GM23248 (cell line): Measurements from ENCODE around the gene SETBP1. TPM values are rescaled to one million over a fixed set of nuclear protein-coding genes. Genes with fewer than 3 reads are reported as not detected.

Source experiments
- DNase-seq: peaks from one replicate; pipeline ENCODE4 v3.0.0-alpha.2; 2015
- H2AFZ ChIP-seq: fragments of 200-600 bp; sonication (generic); 2 replicates; pipeline ENCODE4 v1.6.1; 2016; ENCODE audit warnings: antibody characterized with exemption
- H3F3A ChIP-seq: fragments of 200-600 bp; sonication (generic); 2 replicates; pipeline ENCODE4 v1.6.1; 2016; ENCODE audit warnings: mild to moderate bottlenecking, antibody characterized with exemption, mixed run types; ENCODE audit not compliant: insufficient read depth
- H3K27ac ChIP-seq: fragments of 200-600 bp; sonication (generic); 2 replicates; pipeline ENCODE4 v1.5.1; 2016; ENCODE audit warnings: mild to moderate bottlenecking
- H3K27me3 ChIP-seq: fragments of 200-600 bp; sonication (generic); replicated peaks from 2 replicates; pipeline ENCODE4 v1.6.1; 2016; ENCODE audit warnings: mild to moderate bottlenecking; ENCODE audit not compliant: insufficient read depth
- H3K36me3 ChIP-seq: fragments of 200-600 bp; sonication (generic); 2 replicates; pipeline ENCODE4 v1.6.1; 2016; ENCODE audit warnings: low read depth, mild to moderate bottlenecking
- H3K4me1 ChIP-seq: fragments of 200-600 bp; sonication (generic); 2 replicates; pipeline ENCODE4 v1.6.1; 2016; ENCODE audit warnings: mild to moderate bottlenecking; ENCODE audit not compliant: insufficient read depth
- H3K4me2 ChIP-seq: fragments of 200-600 bp; sonication (generic); one replicate; pipeline ENCODE4 v1.6.1; 2016; ENCODE audit warnings: mild to moderate bottlenecking; ENCODE audit not compliant: unreplicated experiment
- H3K4me3 ChIP-seq: fragments of 200-600 bp; sonication (generic); 2 replicates; pipeline ENCODE4 v1.5.1; 2016; ENCODE audit warnings: mild to moderate bottlenecking
- H3K79me2 ChIP-seq: fragments of 200-600 bp; sonication (generic); 2 replicates; pipeline ENCODE4 v1.6.1; 2016; ENCODE audit warnings: mild to moderate bottlenecking; ENCODE audit not compliant: insufficient read depth
- H3K9ac ChIP-seq: fragments of 200-600 bp; sonication (generic); 2 replicates; pipeline ENCODE4 v1.6.1; 2016; ENCODE audit warnings: mild to moderate bottlenecking
- H3K9me2 ChIP-seq: fragments of 200-600 bp; sonication (generic); 2 replicates; pipeline ENCODE4 v1.6.1; 2016; ENCODE audit warnings: mixed run types, mild to moderate bottlenecking, moderate library complexity; ENCODE audit not compliant: insufficient read depth
- H3K9me3 ChIP-seq: fragments of 200-600 bp; sonication (generic); one replicate; pipeline ENCODE4 v1.6.1; 2017; ENCODE audit warnings: low read depth
- H4K20me1 ChIP-seq: fragments of 200-600 bp; sonication (generic); 2 replicates; pipeline ENCODE4 v1.6.0; 2016; ENCODE audit not compliant: insufficient read depth
- EZH2 ChIP-seq: fragments of 200-600 bp; sonication (generic); IDR thresholded peaks from 2 replicates; pipeline ENCODE4 v1.6.1; 2018; ENCODE audit warnings: antibody characterized with exemption, mild to moderate bottlenecking; ENCODE audit not compliant: insufficient read depth, poor library complexity, severe bottlenecking
- EZH2phosphoT487 ChIP-seq: fragments of 200-600 bp; sonication (generic); IDR thresholded peaks from 2 replicates; pipeline ENCODE4 v1.6.1; 2018; ENCODE audit warnings: antibody characterized with exemption, moderate library complexity, mild to moderate bottlenecking, low read depth; ENCODE audit not compliant: insufficient read depth
- WGBS, 2 experiments: methylation state at CpG; one replicate each; pipeline ENCODE4 v1.1.6; 2015 to 2017; ENCODE audit warnings: low lambda C conversion rate in 2 of 2, low coverage in 1 of 2; ENCODE audit errors: missing lambda C conversion rate in 2 of 2; 5-methylcytosine and 5-hydroxymethylcytosine counted together
- in situ Hi-C: fragments of 300-500 bp; cut with MboI; formaldehyde crosslinking; loops from 2 replicates; pipeline ENCODE4 v1.15.0; 2020
- polyA plus RNA-seq: library from polyadenylated mRNA; unstranded; fragments of >200 nt; fragmentation: Nextera tagmentation; extraction: Ambion mirVana; gene quantifications from 2 replicates; pipeline ENCODE4 v1.2.1, GENCODE V29; 2016
- total RNA-seq: library from RNA; depleted of rRNA; stranded (reverse); fragments of >200 nt; shearing (Covaris generic); gene quantifications from 2 replicates; pipeline ENCODE4 v1.2.3, GENCODE V29; 2014

Gene SETBP1
- total and polyA plus RNA-seq, 2 experiments from 2014 or later = 1.3 to 4.1 TPM

DNA sequence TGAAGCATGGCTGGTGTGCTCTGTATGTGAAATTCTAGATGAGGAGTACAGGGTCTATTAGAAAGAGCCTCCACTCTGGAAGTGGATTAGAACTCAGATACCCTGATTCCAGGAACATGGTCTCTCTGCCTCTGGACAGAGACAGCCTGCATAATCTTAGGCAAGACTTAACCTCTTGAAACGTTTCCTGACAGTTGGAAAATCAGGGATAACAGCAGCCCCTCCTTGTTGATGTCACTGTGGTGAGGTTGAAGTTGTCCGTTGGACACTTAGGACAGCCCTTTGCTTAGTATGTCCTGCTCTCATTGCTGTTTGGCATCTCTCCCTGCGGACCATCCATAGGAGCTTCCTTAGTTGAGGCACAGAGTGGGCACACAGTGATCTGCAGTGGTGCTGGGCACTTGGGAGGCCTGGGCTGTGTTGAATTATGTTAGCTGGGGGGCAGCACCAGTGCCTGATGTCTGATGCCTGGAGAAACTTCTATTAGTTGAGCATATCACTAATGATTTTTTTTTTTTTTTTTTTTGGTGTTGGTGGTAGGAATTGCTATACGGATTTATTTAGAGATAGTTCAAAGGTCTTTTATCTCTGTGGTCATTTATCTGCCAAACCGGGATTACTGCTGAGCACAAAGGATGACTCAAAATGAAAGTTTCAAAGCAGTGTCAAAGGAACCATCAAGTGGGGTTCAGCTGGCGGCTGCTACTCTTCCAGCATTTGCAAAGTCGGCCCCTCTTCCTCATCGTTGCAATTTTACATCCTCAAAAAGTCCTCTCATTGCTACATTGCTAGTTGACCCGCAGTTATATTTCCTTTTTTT is 28.8 kb downstream of the SETBP1 start:
- H3K9me3 ChIP-seq = no peaks in the 10 kb centered on the region
- H3F3A ChIP-seq = peaks cover 4% of the 10 kb centered on the region
- no peak for DNase-seq
- no peak for TF ChIP-seq EZH2phosphoT487
- TF ChIP-seq EZH2 = no peak
- H3K4me3 ChIP-seq = no peak overlapping the region
- peaks cover 14% of the 10 kb centered on the region for H3K4me1 ChIP-seq
- H3K27me3 ChIP-seq = no peaks in the 10 kb centered on the region
- H3K79me2 ChIP-seq = no peaks in the 10 kb centered on the region
- H2AFZ ChIP-seq = peak overlapping the region; percentile 56
- H3K4me2 ChIP-seq = peak overlapping the region; percentile 35
- no peak overlapping the region for H3K27ac ChIP-seq
- in situ Hi-C loops = no loop called here
- H3K9me2 ChIP-seq = no peaks in the 10 kb centered on the region
- WGBS, 2 experiments = 66 to 70% methylated on average over 8 to 9 of the region's 9 CpGs
- 0 out of 2 replicates have a peak, but pooled peaks cover 7% of the 10 kb centered on the region for H3K36me3 ChIP-seq
- H4K20me1 ChIP-seq = no peaks in the 10 kb centered on the region
- no peak overlapping the region; the same call in 1 of the 2 replicates for H3K9ac ChIP-seq

- H3K27me3 ChIP-seq = no peaks in the 10 kb centered on the region
- H3K36me3 ChIP-seq = 0 out of 2 replicates have a peak, but pooled peaks cover 7% of the 10 kb centered on the region
- H3K9ac ChIP-seq = no peak overlapping the region
- H3K4me1 ChIP-seq = peaks cover 27% of the 10 kb centered on the region
- H4K20me1 ChIP-seq = no peaks in the 10 kb centered on the region
- 94 to 98% methylated on average over 6 to 8 of the region's 8 CpGs for WGBS, 2 experiments
- in situ Hi-C loops = no loop called here
- H3F3A ChIP-seq = peaks cover 16% of the 10 kb centered on the region
- TF ChIP-seq EZH2phosphoT487 = no peak
- no peak for TF ChIP-seq EZH2
- no peak overlapping the region for H2AFZ ChIP-seq
- H3K9me2 ChIP-seq = no peaks in the 10 kb centered on the region
- no peak overlapping the region for H3K4me2 ChIP-seq
- no peaks in the 10 kb centered on the region for H3K9me3 ChIP-seq
- H3K27ac ChIP-seq = no peak overlapping the region
- DNase-seq = no peak
- no peaks in the 10 kb centered on the region for H3K79me2 ChIP-seq
- H3K4me3 ChIP-seq = no peak overlapping the region
Observed at GRCh38 chr18:44710931-44711330, 30.2 kb downstream of the SETBP1 start.

GRCh38 chr18:44712025-44712424 is 31.3 kb downstream of the SETBP1 start:
- Histone ChIP-seq H3K36me3 (0 out of 2 replicates have a peak, but pooled peaks cover 6% of the 10 kb centered on the region), H3K4me2 (no peak overlapping the region), H3K9me2 (no peaks in the 10 kb centered on the region), H3K9ac (no peak overlapping the region), H4K20me1 (no peaks in the 10 kb centered on the region), H3K9me3 (no peaks in the 10 kb centered on the region), H2AFZ (no peak overlapping the region), H3K27me3 (no peaks in the 10 kb centered on the region), H3K79me2 (no peaks in the 10 kb centered on the region), H3K4me3 (no peak overlapping the region), H3K27ac (no peak overlapping the region), H3F3A (peaks cover 27% of the 10 kb centered on the region), H3K4me1 (peaks cover 35% of the 10 kb centered on the region)
- in situ Hi-C loops = no loop called here
- no peak for DNase-seq
- WGBS, 2 experiments = 78 to 82% methylated on average over 2 of the region's 2 CpGs
- TF ChIP-seq EZH2phosphoT487 (no peak), EZH2 (no peak)

GRCh38 chr18:44713435-44713834 is 32.7 kb downstream of the SETBP1 start:
- no peaks in the 10 kb centered on the region for H3K36me3 ChIP-seq
- no peak for DNase-seq
- 97 to 100% methylated on average over 3 of the region's 3 CpGs for WGBS, 2 experiments
- peaks cover 28% of the 10 kb centered on the region for H3F3A ChIP-seq
- H3K27ac ChIP-seq = no peak overlapping the region
- no peak overlapping the region for H3K4me3 ChIP-seq
- no peaks in the 10 kb centered on the region for H3K27me3 ChIP-seq
- in situ Hi-C loops = no loop called here
- H3K9ac ChIP-seq = no peak overlapping the region
- peaks cover 31% of the 10 kb centered on the region for H3K4me1 ChIP-seq
- no peaks in the 10 kb centered on the region for H3K79me2 ChIP-seq
- no peaks in the 10 kb centered on the region for H3K9me2 ChIP-seq
- H3K4me2 ChIP-seq = no peak overlapping the region
- H3K9me3 ChIP-seq = no peaks in the 10 kb centered on the region
- TF ChIP-seq EZH2 (no peak), EZH2phosphoT487 (no peak)
- no peaks in the 10 kb centered on the region for H4K20me1 ChIP-seq
- no peak overlapping the region for H2AFZ ChIP-seq
